NOMO-1 (cell line): Measurements from ENCODE around the gene CHRNB1.
"Not testable (repeated sequence)": the region's sequence is repeated elsewhere in the genome, so short reads cannot be mapped to it uniquely, and the experiment has no call there.

Experiments
- DNase-seq, 2 experiments: peaks; one replicate each; lab custom pipeline; 2025; ENCODE audit not compliant: unreplicated experiment in 2 of 2; lab: John Stamatoyannopoulos, UW

The CHRNB1 gene

DNA sequence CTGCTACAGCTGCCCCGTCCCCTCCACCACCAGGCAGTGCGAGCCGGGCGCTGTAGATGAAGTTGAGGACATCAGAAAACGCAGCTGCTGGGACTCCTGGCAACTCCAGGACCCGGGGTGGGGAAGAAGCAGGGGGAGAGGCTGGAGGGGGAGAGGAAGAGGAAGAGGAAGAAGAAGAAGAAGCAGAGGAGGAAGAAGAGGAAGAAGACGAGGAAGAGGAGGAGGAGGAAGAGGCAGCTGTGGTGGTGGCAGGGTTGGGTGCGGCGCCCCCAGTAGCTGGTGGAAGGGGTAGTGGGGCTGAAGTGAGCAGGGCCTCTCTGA, 21.4 kb downstream of the CHRNB1 start:
- no peak for DNase-seq

DNA sequence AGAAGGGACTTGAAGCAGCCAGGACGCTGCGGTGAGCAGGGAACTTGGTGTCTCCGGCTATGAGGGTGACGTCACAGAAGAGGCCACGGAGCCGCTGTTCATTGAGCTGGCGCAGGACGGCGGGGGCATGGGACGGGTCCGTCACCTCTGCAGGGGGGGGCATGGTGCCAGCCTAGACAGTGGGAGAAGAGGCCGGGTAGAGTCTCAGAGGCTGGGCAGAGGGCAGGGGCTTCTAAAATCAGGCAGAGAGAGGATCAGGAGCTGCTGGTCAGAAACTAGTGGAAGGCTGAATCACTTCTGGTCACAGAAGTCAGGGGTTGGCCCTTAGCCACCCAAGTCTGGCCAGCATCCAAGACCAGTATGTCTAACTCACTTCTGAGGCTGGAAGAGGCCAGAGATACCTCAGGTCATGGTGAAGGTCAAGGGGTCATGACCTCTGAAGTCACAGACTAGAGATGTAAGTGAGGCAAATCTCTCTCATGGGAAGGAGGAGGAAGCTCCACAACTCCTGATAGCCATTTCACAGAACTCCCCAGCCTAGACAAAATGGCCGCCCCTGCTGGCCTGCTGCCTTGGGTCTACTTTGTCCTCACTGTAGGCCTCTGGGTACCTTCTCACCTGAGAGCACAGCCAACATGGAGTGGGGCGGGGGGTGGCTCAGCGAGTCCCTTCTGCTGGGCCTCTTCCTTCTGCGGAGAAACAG, 21.9 kb downstream of the CHRNB1 start:
- no peak for DNase-seq

DNA sequence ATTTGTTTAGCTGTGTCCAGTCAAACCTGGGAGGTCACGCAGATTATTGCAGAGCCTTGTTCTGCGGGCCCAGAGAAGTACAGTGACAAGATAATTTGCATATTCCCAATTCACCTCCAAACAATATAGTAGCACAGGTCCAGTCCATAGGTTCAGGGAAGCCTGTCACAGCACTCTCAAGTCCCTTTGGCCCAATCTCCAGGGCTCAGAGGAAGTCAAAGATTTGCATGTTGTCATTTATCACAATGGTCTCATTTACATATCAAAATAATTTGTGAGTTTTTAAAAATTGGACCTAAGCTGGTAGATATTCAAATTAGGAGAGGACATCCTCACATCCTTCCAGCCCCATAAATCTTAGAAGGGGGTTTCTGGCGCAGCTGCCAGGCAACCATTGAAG, 22.6 kb downstream of the CHRNB1 start:
- no peak for DNase-seq

DNA sequence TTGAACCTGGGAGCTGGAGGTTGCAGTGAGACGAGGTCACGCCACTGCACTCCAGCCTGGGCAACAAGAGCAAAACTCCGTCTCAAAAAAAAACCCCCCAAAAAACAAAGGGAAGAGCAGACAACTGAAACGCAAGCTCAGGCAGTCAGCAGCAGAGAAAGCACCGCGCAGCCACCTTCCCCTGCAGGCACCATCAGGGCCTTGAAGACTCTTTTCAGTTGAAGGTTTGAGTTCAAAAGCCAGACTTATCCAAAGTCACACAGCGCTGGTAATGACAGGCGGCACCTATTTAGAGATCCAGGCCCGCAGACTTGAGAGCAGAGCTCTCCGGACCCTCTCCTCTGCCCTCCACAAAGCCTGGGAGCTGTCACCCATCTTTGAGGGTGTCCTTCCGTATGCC, 23.4 kb downstream of the CHRNB1 start:
- DNase-seq: no peak

DNA sequence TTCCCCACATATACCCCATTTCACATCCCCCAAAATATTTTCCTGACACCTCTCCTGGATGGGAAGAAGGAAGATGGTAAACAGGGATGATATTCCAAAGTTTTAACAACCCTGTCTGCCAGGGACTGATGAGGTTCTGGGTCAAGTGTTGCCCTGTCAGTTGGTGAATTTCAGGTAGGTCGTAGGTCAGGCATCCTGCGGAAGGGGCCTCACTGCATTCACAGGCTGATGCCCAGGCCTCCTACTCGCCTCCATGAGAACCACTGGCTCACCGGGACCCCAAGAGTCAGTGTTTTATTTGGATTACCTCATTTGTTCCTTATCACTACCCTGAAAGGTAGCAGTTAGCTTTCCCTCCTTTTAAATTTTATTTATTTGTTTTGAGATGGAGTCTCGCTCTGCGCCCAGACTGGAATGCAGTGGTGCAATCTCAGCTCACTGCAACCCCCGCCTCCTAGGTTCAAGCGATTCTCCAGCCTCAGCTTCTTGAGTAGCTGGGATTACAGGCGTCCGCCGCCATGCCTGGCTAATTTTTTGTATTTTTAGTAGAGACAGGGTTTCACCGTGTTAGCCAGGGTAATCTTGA, 24.0 kb downstream of the CHRNB1 start:
- no peak for DNase-seq

DNA sequence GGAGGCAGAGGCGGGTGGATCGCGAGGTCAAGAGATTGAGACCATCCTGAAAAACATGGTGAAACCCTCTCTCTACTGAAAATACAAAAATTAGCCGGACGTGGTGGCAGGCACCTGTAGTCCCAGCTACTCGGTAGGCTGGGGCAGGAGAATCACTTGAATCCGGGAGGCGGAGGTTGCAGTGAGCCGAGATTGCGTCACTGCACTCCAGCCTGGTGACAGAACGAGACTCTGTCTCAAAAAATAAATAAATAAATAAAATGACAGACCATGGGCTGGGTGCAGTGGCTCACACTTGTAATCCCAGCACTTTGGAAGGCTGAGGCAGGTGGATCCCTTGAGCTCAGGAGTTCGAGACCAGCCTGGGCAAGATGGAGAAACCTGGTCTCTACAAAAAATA, 25.0 kb downstream of the CHRNB1 start:
- DNase-seq: not testable (repeated sequence)

DNA sequence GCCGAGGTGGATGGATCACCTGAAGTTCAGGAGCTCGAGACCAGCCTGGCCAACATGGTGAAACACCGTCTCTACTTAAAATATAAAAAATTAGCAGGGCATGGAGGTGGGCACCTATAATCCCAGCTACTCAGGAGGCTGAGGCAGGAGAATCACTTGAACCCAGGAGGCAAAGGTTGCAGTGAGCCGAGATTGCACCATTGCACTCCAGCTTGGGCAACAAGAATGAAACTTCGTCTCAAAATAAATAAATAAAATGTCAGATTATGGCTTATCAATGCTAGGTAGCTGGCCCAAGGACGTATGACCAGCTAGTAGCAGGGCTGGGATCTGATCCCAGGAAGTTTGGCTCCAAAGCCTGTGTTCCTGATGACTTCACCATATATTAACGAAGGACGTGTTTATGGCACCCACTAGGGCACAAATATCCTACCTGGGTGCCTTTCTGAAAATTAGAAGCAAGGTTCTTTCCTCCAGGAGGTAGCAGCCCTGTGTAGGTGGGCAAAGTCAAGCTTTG, 25.7 kb downstream of the CHRNB1 start:
- DNase-seq: not testable (repeated sequence)

DNA sequence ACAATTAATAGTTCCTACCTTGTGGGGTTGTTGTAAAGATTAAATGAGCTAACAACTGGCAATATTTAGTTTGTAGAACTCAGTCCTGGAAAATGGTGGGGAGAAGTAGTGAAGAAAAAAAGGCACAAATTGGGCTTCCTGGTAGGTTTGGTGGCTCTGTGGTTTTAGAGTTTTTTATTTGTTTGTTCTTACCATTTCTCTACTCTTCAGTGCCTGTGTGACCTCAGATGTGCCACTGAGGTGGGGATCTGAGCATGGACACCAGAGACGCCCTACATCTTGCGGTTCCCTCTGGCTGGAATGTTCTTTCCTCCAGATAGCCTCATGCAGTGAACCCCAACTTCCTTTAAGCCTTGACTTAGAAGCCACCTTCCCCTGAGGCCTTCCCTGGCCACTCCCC, 26.9 kb downstream of the CHRNB1 start:
- DNase-seq: no peak

DNA sequence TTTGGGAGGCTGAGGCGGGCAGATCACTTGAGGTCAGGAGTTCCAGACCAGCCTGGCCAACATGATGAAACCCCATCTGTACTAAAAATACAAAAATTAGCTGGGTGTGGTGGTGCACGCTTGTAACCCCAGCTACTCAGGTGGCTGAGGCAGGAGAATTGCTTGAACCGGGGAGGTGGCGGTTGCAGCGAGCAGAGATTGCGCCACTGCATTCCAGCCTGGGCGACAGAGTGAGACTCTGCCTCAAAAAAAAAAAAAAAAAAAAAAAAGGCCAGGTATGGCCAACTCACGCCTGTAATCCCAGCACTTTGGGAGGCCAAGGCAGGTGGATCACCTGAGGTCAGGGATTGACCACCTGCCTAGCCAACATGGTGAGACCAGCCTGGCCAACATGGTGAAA, 29.9 kb downstream of the CHRNB1 start:
- DNase-seq: not testable (repeated sequence)

DNA sequence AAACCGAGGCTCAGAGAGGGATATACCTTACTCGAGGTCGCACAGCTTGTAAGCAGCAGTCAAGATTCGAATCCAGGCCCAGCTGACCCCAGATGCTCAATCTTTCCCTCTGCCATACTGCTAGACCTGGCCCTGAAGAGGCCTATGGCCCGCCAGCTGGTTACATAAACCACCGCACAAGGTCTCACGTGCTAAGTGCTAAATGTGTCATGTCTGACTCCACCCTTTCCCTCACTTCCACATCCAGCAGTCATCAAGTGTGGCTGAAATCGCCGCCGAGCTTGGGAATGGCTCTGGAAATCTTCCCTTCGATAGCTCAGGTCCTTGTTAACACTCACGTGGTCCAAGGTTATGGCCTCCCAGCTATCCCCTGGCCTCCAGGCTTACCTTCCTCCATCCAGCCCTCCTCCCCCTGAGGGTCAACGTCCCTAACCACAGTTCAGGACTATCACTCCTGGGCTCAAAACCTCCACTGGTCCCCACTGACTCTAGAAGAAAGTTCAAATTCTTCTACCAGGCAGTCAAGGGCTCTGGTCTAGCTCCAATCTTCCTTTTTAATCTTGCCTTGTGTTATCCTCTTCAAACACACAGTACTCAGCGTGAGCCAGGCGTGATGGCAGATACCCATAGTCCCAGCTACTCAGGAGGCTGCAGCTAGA, 31.0 kb downstream of the CHRNB1 start:
- peak in 1 of 2 experiments; percentile 33 for DNase-seq

DNA sequence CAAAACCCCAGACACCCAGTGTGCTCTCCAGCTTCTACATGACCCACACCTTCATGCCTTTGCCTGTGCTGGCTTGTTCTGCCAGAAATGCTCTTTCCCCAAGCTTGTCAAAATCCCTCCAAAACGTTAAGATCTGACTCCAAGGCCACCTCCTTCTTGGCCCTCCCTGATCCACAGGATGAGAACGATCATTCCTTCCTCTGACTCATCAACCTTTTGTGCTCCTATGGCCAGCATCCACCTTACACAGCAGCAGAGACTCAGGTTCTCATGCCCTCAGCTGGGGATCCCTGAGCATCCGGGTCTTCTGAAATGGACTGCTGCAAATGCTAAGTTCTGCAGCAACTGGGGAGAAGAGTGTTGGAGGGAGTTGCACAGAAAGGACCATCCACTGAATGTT, 31.6 kb downstream of the CHRNB1 start:
- no peak for DNase-seq

DNA sequence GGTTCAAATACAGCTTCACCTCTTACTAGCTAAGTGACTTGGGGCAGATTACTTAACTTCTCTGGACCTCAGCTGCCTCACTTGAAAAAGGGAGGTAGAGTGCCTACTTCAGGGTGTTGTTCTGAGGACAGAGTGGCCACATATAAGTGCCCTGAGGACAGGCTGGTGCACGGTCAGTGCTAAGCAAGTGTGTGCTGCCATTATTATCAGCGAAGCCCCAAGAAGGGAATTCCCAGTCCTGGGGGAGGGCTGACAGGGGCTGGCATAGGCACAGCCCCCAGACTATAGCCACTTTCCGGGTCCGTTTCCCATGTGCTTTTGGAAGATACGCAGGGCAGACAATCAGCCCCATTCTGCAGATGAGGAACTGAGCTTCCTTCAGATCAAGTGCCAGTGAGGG, 32.1 kb downstream of the CHRNB1 start:
- DNase-seq: no peak

DNA sequence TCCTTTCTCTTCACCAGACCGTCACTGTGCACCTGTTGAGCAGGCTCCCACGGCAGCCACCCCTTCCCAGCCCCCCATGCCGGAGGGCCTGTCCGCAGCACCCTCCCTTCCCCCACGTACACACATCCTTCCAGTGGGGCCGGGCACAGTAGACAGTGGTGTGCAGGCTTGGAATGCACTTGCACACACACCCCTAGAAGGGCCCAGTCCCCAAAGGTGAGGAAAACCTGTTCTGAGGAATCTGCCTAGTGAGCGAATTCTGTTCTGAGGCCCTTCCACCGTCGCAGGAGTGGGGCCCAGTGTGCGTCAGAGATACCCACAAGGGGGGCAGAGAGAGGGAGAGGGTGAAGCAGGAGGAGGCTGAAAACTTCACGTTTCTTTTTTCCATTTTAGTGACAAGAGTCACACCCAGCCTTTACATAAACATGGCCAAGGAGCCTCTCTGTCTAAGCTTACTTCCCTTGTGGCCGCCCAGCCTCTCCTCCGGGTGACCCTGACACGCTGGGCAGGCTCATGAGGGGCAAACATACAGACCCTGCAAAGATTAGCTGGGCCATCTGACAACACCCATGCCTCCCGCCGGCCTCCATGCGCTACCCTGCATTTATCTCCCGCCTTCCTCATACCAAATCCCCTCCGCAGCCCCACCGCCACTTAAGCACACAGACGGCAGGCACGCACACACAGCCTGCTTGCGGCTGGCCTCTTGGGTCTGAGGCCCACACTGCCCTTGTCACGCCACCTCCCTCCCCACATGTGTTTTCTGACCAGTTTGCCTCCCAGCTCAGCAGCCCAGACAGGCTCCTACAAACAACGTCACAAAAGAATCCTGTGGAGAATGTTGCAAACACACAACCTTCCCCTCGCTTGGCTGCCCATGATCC, 32.8 kb downstream of the CHRNB1 start:
- DNase-seq: peak; percentile 41 to 44

DNA sequence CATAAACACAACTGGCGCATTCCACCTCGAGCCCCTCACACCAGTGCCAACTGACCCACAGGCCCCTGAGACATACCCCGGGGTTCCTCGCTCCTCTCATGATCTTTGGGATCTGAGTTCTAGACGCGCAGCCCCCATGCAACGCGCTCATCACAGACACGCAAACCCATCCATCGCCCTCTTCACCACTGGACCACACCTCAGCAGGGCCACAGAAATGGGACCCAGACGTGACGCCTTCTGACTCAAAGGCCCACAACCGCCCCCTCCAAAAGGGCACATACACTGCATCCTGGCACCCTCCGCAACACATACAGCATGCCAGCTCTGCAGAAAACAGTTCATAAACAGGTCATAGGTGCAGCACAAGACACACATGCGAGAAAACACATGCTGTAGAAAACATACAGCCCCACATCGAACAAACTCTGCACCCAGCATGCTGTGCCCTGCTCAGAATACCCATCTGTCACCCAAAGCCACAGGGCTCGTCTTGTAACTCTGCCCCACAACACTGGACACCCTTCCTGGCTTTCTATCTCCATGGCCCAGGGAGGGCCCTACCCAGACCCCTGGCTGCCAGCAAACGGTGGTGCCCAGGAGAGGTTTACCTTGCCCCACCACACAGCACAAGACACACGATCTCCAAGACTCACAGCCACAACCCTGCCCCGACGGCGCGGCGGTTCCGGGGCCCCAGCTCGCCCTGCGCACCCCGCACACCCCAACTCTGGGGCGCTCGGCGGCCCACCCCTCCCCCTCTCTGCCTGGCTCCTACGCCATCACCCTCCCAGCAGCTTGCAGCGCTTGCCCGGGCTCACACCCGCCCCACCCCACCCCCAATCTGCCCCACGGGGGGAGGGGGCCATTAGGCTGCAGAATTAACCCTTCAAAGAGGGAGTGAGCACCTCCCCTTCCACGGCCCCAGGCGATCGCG, 33.7 kb downstream of the CHRNB1 start:
- DNase-seq: peak in 1 of 2 experiments; percentile 22

DNA sequence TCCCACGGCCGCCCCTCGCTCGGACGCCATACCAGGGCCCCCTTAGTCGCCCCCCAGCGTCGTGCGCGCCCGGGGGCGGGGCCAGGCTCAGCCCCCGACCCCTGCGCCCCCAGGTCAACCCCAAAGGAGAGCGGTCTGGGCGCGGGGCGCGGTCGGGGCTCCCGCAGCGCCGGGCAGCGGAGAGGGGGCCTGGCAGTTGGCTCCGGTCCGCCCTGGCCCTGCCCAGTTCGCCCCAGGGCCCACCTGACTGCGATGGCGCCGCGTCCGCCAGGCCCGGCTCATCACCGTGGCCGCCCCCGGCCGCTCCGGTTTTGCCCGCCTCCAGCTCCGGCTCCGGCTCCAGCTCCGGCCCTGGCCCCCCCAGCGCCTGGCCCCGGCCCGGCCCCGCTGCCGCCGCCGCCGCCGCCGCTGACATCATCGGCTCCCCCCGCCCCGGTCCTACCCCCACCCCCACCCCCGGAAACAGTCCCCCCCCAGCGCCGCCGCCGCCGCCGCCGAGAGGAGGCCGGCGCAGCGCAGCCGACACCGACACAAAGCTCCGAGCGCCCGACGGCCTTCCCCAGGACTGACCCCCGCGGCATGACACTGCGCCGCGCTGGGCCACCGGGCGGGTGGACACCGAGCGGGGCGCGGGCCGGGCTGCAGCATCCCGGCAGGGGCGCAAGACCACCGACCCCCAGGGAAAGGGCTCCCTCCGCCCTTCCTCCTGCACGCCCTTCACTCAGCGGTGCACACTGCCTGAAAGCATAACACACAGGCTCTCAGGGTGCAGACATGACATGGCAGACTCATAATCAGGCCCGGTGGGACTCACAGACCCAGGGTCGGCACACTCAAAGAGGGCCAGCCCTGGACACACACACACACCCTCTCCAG, 34.6 kb downstream of the CHRNB1 start, which contains the start of gene ZBTB4:
Gene ZBTB4 (minus strand): TSS at position 419 of the 876 bp plus-strand sequence. CDS start 12,830 bp downstream, outside the sequence.
- DNase-seq: no peak

DNA sequence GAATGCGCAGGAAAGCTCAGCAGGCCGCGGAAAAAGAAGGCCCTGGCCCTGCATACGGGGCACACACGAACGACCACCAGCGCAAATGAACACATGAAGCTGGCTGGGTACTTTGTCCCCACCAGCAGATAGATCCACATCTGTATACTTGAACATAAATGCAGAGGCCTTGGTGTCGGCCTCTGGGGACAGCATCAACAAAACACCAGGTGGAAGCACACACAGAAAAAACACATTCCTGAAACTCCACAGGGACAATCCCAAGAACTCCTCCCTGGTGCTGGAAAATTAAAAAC, 35.2 kb downstream of the CHRNB1 start:
- DNase-seq: no peak

DNA sequence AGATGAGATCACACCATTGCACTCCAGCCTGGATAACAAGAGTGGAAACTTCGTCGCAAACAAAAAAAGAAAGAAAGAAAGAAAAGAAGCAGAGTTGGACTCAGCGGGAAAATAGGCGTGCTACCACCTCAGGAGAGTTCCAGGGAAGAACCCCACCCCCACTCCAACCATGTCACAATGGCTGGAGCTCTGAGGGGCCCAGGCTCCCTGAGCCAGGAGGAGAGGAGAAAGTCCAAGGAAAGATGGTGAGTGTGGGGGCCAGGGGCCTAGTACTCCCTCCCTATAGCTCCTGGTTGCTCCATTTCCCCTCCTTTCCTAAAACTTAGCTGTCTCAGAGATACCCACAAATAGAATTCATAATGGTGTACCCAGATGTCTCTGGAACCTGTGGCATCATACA, 36.4 kb downstream of the CHRNB1 start, which contains the start of gene SLC35G6:
Gene SLC35G6 (plus strand): TSS at position 172 of the 400 bp plus-strand sequence. CDS start 71 bp downstream, at position 243.
- DNase-seq: not testable (repeated sequence)

DNA sequence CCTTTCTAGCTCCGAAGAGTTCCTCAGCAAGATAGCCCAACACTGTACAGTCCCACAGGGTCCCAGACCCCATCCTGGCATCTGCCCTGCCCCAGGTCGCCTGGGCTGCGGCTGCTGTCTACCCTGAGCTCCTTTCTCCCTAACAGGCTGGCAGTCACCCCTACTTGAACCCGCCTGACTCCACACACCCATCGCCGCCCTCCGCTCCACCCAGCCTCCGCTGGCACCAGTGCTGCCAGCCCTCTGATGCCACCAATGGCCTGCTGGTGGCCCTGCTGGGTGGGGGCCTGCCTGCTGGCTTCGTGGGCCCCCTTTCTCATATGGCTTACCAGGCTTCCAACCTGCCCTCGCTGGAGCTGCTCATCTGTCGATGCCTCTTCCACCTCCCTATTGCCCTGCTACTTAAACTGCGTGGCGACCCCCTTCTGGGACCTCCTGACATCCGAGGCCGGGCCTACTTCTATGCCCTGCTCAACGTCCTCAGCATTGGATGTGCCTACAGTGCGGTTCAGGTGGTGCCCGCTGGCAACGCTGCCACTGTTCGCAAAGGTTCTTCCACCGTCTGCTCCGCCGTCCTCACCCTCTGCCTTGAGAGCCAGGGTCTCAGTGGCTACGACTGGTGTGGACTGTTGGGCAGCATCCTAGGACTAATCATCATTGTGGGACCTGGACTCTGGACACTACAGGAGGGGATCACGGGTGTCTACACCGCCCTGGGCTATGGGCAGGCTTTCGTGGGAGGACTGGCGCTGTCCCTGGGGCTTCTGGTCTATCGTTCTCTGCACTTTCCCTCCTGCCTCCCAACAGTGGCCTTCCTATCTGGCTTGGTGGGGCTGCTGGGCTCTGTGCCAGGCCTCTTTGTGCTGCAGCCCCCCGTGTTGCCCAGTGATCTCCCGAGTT, 37.2 kb downstream of the CHRNB1 start:
- DNase-seq: not testable (repeated sequence)
